ENCODE data around the gene BTRC.

The BTRC gene

GRCh38 chr10:101389986-101390531, 36.1 kb downstream of the BTRC start:
- DNase-seq (ENCODE audit: low read depth): no peak
- H3K4me3 ChIP-seq (replicated peaks; ENCODE audit: low read depth, low read length): no peak overlapping the region
- TF ChIP-seq, protein P1, sequence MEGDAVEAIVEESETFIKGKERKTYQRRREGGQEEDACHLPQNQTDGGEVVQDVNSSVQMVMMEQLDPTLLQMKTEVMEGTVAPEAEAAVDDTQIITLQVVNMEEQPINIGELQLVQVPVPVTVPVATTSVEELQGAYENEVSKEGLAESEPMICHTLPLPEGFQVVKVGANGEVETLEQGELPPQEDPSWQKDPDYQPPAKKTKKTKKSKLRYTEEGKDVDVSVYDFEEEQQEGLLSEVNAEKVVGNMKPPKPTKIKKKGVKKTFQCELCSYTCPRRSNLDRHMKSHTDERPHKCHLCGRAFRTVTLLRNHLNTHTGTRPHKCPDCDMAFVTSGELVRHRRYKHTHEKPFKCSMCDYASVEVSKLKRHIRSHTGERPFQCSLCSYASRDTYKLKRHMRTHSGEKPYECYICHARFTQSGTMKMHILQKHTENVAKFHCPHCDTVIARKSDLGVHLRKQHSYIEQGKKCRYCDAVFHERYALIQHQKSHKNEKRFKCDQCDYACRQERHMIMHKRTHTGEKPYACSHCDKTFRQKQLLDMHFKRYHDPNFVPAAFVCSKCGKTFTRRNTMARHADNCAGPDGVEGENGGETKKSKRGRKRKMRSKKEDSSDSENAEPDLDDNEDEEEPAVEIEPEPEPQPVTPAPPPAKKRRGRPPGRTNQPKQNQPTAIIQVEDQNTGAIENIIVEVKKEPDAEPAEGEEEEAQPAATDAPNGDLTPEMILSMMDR (IDR thresholded peaks at IDR 0.05; ENCODE audit: low read length, missing control alignments): no peak

DNA sequence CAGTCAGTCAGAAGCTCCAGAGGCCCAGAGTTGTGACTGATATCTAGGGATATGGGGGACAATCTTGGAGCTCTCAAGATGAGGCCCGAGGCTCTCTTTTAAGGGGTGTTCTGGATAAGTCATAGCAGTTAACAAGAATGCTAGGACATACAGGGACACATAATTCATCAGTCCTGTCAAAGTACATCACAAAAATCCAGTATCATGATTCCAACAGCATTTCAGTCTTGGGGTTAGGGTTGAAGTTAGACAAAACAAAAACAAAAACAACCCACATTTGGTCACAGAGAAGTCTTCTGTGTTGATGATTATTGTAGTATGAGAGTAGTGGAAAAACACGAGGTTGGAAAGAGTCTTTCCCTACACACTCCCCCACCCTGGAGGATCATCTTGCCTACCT, 39.4 kb downstream of the BTRC start:
- TF ChIP-seq, protein P1 (IDR thresholded peaks at IDR 0.05; ENCODE audit: low read length, missing control alignments): no peak
- DNase-seq (ENCODE audit: low read depth): no peak
- no peak overlapping the region for H3K4me3 ChIP-seq (replicated peaks; ENCODE audit: low read depth, low read length)

DNA sequence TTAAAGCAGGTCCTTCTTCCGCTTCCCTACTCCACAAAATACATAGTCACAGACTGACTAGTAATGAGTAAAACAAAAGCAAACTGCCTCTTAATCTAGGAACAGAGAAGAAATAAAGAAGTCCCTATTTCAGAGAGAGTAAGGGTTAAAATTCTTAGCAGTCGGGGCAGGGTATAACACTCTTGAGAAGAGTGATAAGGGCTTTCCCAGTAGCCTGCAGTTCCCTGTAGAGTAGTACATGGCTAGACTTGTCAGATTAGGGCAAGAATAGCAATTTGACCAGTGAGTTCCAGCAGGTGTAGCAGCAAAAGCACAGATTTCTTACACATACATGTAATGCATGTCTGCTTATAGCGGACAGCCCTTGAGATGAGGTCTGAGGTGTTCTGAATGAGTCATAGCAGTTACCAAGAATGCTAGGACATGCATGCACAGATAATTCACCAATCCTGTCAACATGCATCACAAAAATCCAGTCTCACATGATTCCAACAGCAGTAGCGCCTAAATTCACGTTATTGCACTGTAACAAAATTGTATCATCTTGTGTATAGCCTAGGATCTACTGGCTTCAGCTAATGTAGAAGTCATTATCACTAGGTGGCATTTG, 40.7 kb downstream of the BTRC start:
- H3K4me3 ChIP-seq (replicated peaks; ENCODE audit: low read depth, low read length): no peak overlapping the region
- DNase-seq (ENCODE audit: low read depth): no peak
- TF ChIP-seq, protein P1 (IDR thresholded peaks at IDR 0.05; ENCODE audit: low read length, missing control alignments): no peak

- peak; percentile 90 for DNase-seq (ENCODE audit: low read depth)
- TF ChIP-seq, protein P1 (IDR thresholded peaks at IDR 0.05; ENCODE audit: low read length, missing control alignments): no peak
- no peak overlapping the region for H3K4me3 ChIP-seq (replicated peaks; ENCODE audit: low read depth, low read length)
These were observed 43.2 kb downstream of the BTRC start for GRCh38 chr10:101397140-101397539.

DNA sequence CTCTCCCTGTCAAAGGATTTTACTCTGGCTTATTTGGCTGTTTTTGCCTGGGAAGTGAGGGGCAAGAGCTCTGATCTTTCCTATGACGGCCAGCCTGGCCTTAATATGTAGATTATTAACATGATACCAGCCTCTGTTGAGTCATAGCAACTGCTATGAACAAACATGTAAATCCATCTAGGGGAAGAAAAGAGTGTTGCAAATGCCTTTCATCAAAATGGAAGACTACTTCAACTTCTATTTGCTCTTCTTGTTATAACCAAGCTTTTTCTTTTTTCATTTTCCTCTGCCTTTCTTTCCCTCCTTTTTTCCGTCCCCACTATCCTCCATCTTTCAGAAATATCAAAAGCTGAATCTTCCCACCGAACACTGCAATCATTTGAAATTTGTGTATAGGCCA, 46.6 kb downstream of the BTRC start:
- DNase-seq (ENCODE audit: low read depth): no peak
- H3K4me3 ChIP-seq (replicated peaks; ENCODE audit: low read depth, low read length): no peak overlapping the region
- TF ChIP-seq, protein P1 (IDR thresholded peaks at IDR 0.05; ENCODE audit: low read length, missing control alignments): no peak

- no peak overlapping the region for H3K4me3 ChIP-seq (replicated peaks; ENCODE audit: low read depth, low read length)
- DNase-seq (ENCODE audit: low read depth): no peak
- TF ChIP-seq, protein P1 (IDR thresholded peaks at IDR 0.05; ENCODE audit: low read length, missing control alignments): no peak
These were observed 48.7 kb downstream of the BTRC start for GRCh38 chr10:101402711-101403110.

GRCh38 chr10:101403161-101403560, 49.2 kb downstream of the BTRC start:
- DNase-seq (ENCODE audit: low read depth): peak; percentile 20
- TF ChIP-seq, protein P1 (IDR thresholded peaks at IDR 0.05; ENCODE audit: low read length, missing control alignments): no peak
- no peak overlapping the region for H3K4me3 ChIP-seq (replicated peaks; ENCODE audit: low read depth, low read length)
